Measurements from ENCODE around the gene CTDSP1.

DNA sequence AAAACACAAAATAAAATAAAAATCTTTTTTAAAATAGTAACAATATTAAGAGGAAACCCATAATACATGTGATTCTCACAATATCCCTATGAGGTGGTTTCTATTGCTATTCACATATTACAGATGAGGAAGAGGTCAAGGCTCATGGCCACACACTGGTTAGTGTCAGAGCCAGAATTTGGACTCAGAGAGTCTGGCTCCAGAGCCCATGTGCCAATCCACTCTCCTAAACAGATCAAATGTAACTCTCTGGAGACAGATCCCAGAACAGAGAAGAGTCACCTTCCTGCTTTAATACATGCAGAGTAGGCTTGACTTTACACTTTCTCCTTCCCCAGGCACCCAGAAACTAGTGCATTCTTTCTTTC is 27.7 kb upstream of the CTDSP1 start:
- TF ChIP-seq, protein P1, sequence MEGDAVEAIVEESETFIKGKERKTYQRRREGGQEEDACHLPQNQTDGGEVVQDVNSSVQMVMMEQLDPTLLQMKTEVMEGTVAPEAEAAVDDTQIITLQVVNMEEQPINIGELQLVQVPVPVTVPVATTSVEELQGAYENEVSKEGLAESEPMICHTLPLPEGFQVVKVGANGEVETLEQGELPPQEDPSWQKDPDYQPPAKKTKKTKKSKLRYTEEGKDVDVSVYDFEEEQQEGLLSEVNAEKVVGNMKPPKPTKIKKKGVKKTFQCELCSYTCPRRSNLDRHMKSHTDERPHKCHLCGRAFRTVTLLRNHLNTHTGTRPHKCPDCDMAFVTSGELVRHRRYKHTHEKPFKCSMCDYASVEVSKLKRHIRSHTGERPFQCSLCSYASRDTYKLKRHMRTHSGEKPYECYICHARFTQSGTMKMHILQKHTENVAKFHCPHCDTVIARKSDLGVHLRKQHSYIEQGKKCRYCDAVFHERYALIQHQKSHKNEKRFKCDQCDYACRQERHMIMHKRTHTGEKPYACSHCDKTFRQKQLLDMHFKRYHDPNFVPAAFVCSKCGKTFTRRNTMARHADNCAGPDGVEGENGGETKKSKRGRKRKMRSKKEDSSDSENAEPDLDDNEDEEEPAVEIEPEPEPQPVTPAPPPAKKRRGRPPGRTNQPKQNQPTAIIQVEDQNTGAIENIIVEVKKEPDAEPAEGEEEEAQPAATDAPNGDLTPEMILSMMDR (IDR thresholded peaks at IDR 0.05), result no peak
- no peak for TF ChIP-seq POLR2A (IDR thresholded peaks at IDR 0.05)
